ENCODE results near the gene CRMP1.
"Not testable (repeated sequence)": the region's sequence is repeated elsewhere in the genome, so short reads cannot be mapped to it uniquely, and the experiment has no call there.

Gene CRMP1

GRCh38 chr4:5867866-5868265, 25.0 kb downstream of the CRMP1 start:
- no peak for TF ChIP-seq CTCF (IDR thresholded peaks at IDR 0.05; ENCODE audit: extremely low read depth, missing control alignments)
- DNase-seq (ENCODE audit: low spot score) = no peak

- no peak for DNase-seq (ENCODE audit: low spot score)
- no peak for TF ChIP-seq CTCF (IDR thresholded peaks at IDR 0.05; ENCODE audit: extremely low read depth, missing control alignments)
Observed at GRCh38 chr4:5866841-5867813, 25.8 kb downstream of the CRMP1 start.

GRCh38 chr4:5865896-5866599, 26.8 kb downstream of the CRMP1 start:
- no peak for TF ChIP-seq CTCF (IDR thresholded peaks at IDR 0.05; ENCODE audit: extremely low read depth, missing control alignments)

GRCh38 chr4:5863461-5864113, 29.3 kb downstream of the CRMP1 start:
- DNase-seq (ENCODE audit: low spot score) = no peak
- no peak for TF ChIP-seq CTCF (IDR thresholded peaks at IDR 0.05; ENCODE audit: extremely low read depth, missing control alignments)

More at GRCh38 chr4:5865896-5866599, 26.8 kb downstream of the CRMP1 start:
- no peak for DNase-seq (ENCODE audit: low spot score)

- DNase-seq (ENCODE audit: low spot score) = no peak
- no peak for TF ChIP-seq CTCF (IDR thresholded peaks at IDR 0.05; ENCODE audit: extremely low read depth, missing control alignments)
Observed at GRCh38 chr4:5858020-5858769, 34.7 kb downstream of the CRMP1 start.

- no peak for DNase-seq (ENCODE audit: low spot score)
- no peak for TF ChIP-seq CTCF (IDR thresholded peaks at IDR 0.05; ENCODE audit: extremely low read depth, missing control alignments)
Observed at GRCh38 chr4:5857199-5857598, 35.7 kb downstream of the CRMP1 start.

GRCh38 chr4:5856362-5856761, 36.5 kb downstream of the CRMP1 start:
- not testable (repeated sequence) for DNase-seq (ENCODE audit: low spot score)
